Measurements from ENCODE around the gene DNAJC13.

The DNAJC13 gene

DNA sequence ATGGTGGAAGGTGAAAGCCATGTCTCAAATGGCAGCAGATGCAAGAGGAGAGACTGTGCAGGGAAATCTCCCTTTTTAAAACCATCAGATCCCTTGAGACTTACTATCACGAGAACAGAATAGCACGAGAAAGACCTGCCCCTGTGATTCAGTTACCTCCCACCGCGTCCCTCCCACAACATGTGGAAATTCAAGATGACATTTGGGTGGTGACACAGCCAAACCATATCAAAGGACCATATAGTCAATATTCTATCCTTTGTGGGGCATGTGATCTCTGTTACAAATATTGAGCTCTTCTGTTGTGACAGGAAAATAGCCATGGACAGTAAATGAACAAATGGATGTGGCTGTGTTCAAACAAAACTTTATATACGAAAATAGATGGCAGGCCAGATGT, 102.6 kb downstream of the DNAJC13 start:
- TF ChIP-seq TCF4 (CRISPR knock-in tag; IDR thresholded peaks at IDR 0.05; ENCODE audit: borderline replicate concordance) (no peak), ISL1 (CRISPR knock-in tag; IDR thresholded peaks at IDR 0.05) (no peak), PPARA (CRISPR knock-in tag; IDR thresholded peaks at IDR 0.05; ENCODE audit: borderline replicate concordance) (no peak)
- no peak for ATAC-seq

DNA sequence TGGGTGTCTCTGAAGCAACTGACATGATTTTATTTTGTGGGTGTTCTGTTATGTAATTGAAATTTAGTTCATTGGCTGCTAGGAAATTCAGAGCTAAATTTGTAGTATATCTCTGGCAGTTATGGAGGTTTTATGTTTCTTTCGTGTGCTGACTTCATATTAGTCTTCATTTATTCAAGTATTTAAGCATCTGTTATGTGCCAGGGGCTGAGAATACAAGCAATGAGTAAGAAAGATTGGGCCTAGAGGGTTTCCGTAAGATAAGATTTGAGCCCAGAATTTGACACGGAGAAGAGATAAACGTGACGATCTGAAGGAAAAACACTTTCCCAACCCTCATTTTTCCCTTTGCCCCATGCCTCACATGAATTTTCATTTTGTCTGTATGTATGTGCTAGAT, 104.6 kb downstream of the DNAJC13 start:
- TF ChIP-seq TOX (CRISPR knock-in tag; IDR thresholded peaks at IDR 0.05; ENCODE audit: borderline replicate concordance) = no peak
- TF ChIP-seq, protein P1, sequence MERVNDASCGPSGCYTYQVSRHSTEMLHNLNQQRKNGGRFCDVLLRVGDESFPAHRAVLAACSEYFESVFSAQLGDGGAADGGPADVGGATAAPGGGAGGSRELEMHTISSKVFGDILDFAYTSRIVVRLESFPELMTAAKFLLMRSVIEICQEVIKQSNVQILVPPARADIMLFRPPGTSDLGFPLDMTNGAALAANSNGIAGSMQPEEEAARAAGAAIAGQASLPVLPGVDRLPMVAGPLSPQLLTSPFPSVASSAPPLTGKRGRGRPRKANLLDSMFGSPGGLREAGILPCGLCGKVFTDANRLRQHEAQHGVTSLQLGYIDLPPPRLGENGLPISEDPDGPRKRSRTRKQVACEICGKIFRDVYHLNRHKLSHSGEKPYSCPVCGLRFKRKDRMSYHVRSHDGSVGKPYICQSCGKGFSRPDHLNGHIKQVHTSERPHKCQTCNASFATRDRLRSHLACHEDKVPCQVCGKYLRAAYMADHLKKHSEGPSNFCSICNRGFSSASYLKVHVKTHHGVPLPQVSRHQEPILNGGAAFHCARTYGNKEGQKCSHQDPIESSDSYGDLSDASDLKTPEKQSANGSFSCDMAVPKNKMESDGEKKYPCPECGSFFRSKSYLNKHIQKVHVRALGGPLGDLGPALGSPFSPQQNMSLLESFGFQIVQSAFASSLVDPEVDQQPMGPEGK (CRISPR knock-in tag; IDR thresholded peaks at IDR 0.05; ENCODE audit: borderline replicate concordance) = no peak
- no peak for TF ChIP-seq ZC3H10 (CRISPR knock-in tag; IDR thresholded peaks at IDR 0.05)
- no peak for TF ChIP-seq ARNTL (CRISPR knock-in tag; IDR thresholded peaks at IDR 0.05; ENCODE audit: borderline replicate concordance, low read depth)
- no peak for TF ChIP-seq ZFP30 (CRISPR knock-in tag; IDR thresholded peaks at IDR 0.05)
- TF ChIP-seq BACH2 (CRISPR knock-in tag; IDR thresholded peaks at IDR 0.05; ENCODE audit: borderline replicate concordance) = no peak
- TF ChIP-seq, protein P2, sequence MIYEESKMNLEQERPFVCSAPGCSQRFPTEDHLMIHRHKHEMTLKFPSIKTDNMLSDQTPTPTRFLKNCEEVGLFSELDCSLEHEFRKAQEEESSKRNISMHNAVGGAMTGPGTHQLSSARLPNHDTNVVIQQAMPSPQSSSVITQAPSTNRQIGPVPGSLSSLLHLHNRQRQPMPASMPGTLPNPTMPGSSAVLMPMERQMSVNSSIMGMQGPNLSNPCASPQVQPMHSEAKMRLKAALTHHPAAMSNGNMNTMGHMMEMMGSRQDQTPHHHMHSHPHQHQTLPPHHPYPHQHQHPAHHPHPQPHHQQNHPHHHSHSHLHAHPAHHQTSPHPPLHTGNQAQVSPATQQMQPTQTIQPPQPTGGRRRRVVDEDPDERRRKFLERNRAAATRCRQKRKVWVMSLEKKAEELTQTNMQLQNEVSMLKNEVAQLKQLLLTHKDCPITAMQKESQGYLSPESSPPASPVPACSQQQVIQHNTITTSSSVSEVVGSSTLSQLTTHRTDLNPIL (CRISPR knock-in tag; IDR thresholded peaks at IDR 0.05; ENCODE audit: low read depth) = no peak
- no peak for TF ChIP-seq ESRRG (CRISPR knock-in tag; IDR thresholded peaks at IDR 0.05)
- no peak for TF ChIP-seq ZFP3 (CRISPR knock-in tag; IDR thresholded peaks at IDR 0.05)
- ATAC-seq = no peak

DNA sequence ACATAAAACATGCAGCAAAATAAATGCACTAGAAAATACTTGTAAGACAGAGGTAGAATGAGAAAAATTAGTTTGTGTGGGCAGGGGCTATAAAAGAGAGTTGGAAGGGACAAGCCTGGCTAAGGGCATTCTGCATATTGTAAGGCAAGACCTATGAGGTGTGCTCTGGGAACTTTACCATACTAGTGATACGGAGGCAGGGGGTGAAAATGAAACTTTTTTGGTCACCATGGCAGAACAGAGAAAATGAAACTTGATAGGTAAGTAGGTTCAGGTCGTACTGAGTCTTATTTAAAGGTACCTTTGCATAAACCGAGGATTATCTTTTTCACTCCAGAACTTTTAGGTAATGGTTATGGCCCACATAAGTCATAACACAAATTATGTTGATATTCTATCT, 105.1 kb downstream of the DNAJC13 start:
- ATAC-seq = no peak
- TF ChIP-seq, protein P3, sequence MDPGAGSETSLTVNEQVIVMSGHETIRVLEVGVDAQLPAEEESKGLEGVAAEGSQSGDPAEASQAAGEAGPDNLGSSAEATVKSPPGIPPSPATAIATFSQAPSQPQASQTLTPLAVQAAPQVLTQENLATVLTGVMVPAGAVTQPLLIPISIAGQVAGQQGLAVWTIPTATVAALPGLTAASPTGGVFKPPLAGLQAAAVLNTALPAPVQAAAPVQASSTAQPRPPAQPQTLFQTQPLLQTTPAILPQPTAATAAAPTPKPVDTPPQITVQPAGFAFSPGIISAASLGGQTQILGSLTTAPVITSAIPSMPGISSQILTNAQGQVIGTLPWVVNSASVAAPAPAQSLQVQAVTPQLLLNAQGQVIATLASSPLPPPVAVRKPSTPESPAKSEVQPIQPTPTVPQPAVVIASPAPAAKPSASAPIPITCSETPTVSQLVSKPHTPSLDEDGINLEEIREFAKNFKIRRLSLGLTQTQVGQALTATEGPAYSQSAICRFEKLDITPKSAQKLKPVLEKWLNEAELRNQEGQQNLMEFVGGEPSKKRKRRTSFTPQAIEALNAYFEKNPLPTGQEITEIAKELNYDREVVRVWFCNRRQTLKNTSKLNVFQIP (CRISPR knock-in tag; IDR thresholded peaks at IDR 0.05; ENCODE audit: borderline replicate concordance, low read depth) = no peak
- TF ChIP-seq TOX (CRISPR knock-in tag; IDR thresholded peaks at IDR 0.05; ENCODE audit: borderline replicate concordance) (no peak), PPARA (CRISPR knock-in tag; IDR thresholded peaks at IDR 0.05; ENCODE audit: borderline replicate concordance) (no peak), ARNTL (CRISPR knock-in tag; IDR thresholded peaks at IDR 0.05; ENCODE audit: borderline replicate concordance, low read depth) (no peak), ZNF565 (CRISPR knock-in tag; conservative IDR thresholded peaks at IDR 0.05; ENCODE audit: low read depth) (no peak), BACH2 (CRISPR knock-in tag; IDR thresholded peaks at IDR 0.05; ENCODE audit: borderline replicate concordance) (no peak), ISL1 (CRISPR knock-in tag; IDR thresholded peaks at IDR 0.05) (no peak)

DNA sequence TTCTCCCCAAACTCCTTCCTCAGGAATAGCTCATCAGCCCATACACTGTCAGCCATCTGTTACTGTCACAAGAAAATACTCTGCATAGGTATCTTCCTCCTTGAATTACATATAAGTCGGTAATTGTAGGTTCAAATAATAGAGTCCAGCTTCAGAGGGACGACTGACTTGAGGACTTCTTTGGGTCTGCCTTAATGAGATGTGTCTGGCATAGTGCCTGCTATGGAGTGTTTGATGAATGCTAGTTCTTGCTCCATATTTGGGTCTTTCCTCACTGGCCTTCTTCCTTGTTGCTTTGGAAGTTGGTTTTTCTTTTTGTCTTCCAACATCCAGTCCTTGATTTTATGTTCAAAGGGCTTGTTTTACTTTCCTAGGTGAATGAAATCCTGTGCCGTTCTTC, 113.3 kb downstream of the DNAJC13 start:
- no peak for ATAC-seq
- TF ChIP-seq, protein P1 (CRISPR knock-in tag; IDR thresholded peaks at IDR 0.05; ENCODE audit: borderline replicate concordance) = no peak
- no peak for TF ChIP-seq ZNF70 (CRISPR knock-in tag; IDR thresholded peaks at IDR 0.05)
- TF ChIP-seq, protein P4, sequence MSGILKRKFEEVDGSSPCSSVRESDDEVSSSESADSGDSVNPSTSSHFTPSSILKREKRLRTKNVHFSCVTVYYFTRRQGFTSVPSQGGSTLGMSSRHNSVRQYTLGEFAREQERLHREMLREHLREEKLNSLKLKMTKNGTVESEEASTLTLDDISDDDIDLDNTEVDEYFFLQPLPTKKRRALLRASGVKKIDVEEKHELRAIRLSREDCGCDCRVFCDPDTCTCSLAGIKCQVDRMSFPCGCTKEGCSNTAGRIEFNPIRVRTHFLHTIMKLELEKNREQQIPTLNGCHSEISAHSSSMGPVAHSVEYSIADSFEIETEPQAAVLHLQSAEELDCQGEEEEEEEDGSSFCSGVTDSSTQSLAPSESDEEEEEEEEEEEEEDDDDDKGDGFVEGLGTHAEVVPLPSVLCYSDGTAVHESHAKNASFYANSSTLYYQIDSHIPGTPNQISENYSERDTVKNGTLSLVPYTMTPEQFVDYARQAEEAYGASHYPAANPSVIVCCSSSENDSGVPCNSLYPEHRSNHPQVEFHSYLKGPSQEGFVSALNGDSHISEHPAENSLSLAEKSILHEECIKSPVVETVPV (CRISPR knock-in tag; IDR thresholded peaks at IDR 0.05) = no peak

DNA sequence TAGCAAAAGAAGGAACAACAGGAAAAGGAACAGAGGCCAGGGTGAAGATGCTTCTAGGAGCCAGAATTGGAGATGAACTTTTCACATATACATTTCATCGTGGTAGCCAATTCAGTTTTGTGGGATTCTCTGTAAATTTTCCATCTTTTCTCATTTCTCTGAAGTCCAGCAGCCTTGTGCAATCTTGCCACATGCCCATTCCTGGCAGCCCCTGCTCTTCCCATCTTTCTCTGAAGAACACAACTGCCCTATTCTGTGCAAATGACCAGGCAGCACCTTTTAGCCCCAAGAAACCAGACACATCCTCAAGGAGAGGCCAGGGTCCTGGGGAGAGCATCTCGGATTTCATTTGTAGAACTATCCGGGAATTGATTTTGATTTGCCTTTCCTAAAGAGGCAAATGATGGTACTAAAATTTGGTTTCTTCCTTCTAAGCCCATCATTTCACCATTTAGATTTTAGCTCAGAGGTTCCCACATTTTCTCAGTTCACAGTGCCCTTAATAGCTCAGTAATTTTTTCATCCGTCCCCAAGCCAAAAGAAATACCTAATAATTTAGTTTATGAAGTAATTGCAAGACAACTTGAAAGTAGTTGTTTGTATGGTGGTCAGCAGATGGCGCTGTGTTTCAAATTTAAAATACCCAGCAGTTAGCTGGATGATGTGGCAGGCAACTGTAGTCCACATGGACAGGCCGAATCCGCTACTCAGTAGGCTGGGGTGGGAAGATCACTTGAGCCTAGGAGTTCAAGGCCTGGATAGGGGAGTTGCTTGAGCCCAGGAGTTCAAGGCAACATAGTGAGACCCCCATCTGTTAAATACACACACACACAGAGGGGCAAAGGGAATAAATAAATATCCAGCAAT, 118.5 kb downstream of the DNAJC13 start:
- ATAC-seq = peak; percentile 93
- TF ChIP-seq ISL1 (CRISPR knock-in tag; IDR thresholded peaks at IDR 0.05) (no peak), CSDC2 (CRISPR knock-in tag; IDR thresholded peaks at IDR 0.05) (no peak), ZFP3 (CRISPR knock-in tag; IDR thresholded peaks at IDR 0.05) (no peak)
- TF ChIP-seq, protein P4 (CRISPR knock-in tag; IDR thresholded peaks at IDR 0.05) = no peak
